Neural progenitor cell (in vitro differentiated cells): ENCODE data around the gene IL2RA. TPM values are rescaled to one million over a fixed set of nuclear protein-coding genes. Genes with fewer than 3 reads are reported as not detected.

Experiments used
- DNase-seq: peaks from one replicate; pipeline ENCODE4 v3.0.0-alpha.2; 2016; ENCODE audit warnings: low spot score
- H2AFZ ChIP-seq: fragments of 200-600 bp; sonication (generic); replicated peaks from 2 replicates; pipeline ENCODE4 v1.6.1; 2016; ENCODE audit warnings: antibody characterized with exemption
- H3F3A ChIP-seq: fragments of 200-600 bp; sonication (generic); 2 replicates; pipeline ENCODE4 v1.6.1; 2016; ENCODE audit warnings: antibody characterized with exemption, low read depth
- H3K27ac ChIP-seq: fragments of 200-600 bp; sonication (generic); 2 replicates; pipeline ENCODE4 v1.5.1; 2016; ENCODE audit warnings: mild to moderate bottlenecking
- H3K27me3 ChIP-seq: fragments of 200-600 bp; sonication (generic); 2 replicates; pipeline ENCODE4 v1.6.1; 2016; ENCODE audit warnings: mild to moderate bottlenecking, moderate library complexity
- H3K36me3 ChIP-seq: fragments of 200-600 bp; sonication (generic); 2 replicates; pipeline ENCODE4 v1.5.1; 2016
- H3K4me1 ChIP-seq: fragments of 200-600 bp; sonication (generic); 2 replicates; pipeline ENCODE4 v1.6.1; 2016; ENCODE audit warnings: mixed run types
- H3K4me2 ChIP-seq: fragments of 200-600 bp; sonication (generic); 2 replicates; pipeline ENCODE4 v1.6.1; 2016
- H3K4me3 ChIP-seq: fragments of 200-600 bp; sonication (generic); 2 replicates; pipeline ENCODE4 v1.5.1; 2016
- H3K79me2 ChIP-seq: fragments of 200-600 bp; sonication (generic); 2 replicates; pipeline ENCODE4 v1.6.1; 2016; ENCODE audit warnings: low read depth
- H3K9ac ChIP-seq: fragments of 200-600 bp; sonication (generic); 2 replicates; pipeline ENCODE4 v1.6.1; 2016
- H3K9me3 ChIP-seq: fragments of 200-600 bp; sonication (generic); 2 replicates; pipeline ENCODE4 v1.5.1; 2016; ENCODE audit warnings: low read depth
- H4K20me1 ChIP-seq: fragments of 200-600 bp; sonication (generic); 2 replicates; pipeline ENCODE4 v1.6.1; 2016; ENCODE audit warnings: low read depth
- H3K27ac Mint-ChIP-seq: 3 replicates; pipeline ENCODE4 v1.8.0; 2021; ENCODE audit warnings: mixed read lengths
- H3K27me3 Mint-ChIP-seq: 2 replicates; pipeline ENCODE4 v1.8.0; 2022; ENCODE audit warnings: low read depth, mild to moderate bottlenecking, inconsistent platforms, moderate library complexity, mixed read lengths; ENCODE audit not compliant: insufficient read depth
- H3K36me3 Mint-ChIP-seq: 3 replicates; pipeline ENCODE4 v1.8.0; 2021; ENCODE audit warnings: mixed read lengths
- H3K4me1 Mint-ChIP-seq: 3 replicates; pipeline ENCODE4 v1.8.0; 2021; ENCODE audit warnings: mixed read lengths
- H3K4me3 Mint-ChIP-seq: 3 replicates; pipeline ENCODE4 v1.8.0; 2021; ENCODE audit warnings: mild to moderate bottlenecking, moderate library complexity, mixed read lengths
- H3K9me3 Mint-ChIP-seq: 3 replicates; pipeline ENCODE4 v1.8.0; 2020; ENCODE audit warnings: mixed read lengths
- CTCF ChIP-seq: fragments of 200-600 bp; sonication (generic); IDR thresholded peaks from 2 replicates; pipeline ENCODE4 v1.5.1; 2017; ENCODE audit warnings: antibody characterized with exemption, mild to moderate bottlenecking
- EZH2 ChIP-seq: fragments of 200-600 bp; sonication (generic); IDR thresholded peaks from 2 replicates; pipeline ENCODE4 v1.6.1; 2017; ENCODE audit warnings: antibody characterized with exemption, mild to moderate bottlenecking, moderate library complexity
- EZH2phosphoT487 ChIP-seq: fragments of 200-600 bp; sonication (generic); IDR thresholded peaks from 2 replicates; pipeline ENCODE4 v1.6.1; 2017; ENCODE audit warnings: antibody characterized with exemption
- total RNA-seq: library from RNA; depleted of rRNA; stranded (reverse); fragments of >200 nt; gene quantifications from 2 replicates; pipeline ENCODE4 v1.2.3, GENCODE V29; 2015; ENCODE audit warnings: low replicate concordance

IL2RA gene
- not detected in 2 replicates for total RNA-seq

- H3K9me3 ChIP-seq = no peaks in the 10 kb centered on the region
- H3F3A ChIP-seq = no peaks in the 10 kb centered on the region
- H3K4me2 ChIP-seq = no peak within 1 kb of the TSS
- Mint-ChIP-seq H3K27ac (no peak within 1 kb of the TSS), H3K9me3 (peaks cover 5% of the 10 kb centered on the region), H3K36me3 (no peaks in the 10 kb centered on the region), H3K4me1 (peaks cover under 1% of the 10 kb centered on the region), H3K27me3 (peaks cover 9% of the 10 kb centered on the region), H3K4me3 (no peak within 1 kb of the TSS)
- no peaks in the 10 kb centered on the region for H3K36me3 ChIP-seq
- no peak within 1 kb of the TSS for H3K4me3 ChIP-seq
- DNase-seq = no peak
- no peaks in the 10 kb centered on the region for H3K79me2 ChIP-seq
- H4K20me1 ChIP-seq = no peaks in the 10 kb centered on the region
- H3K27me3 ChIP-seq = no peaks in the 10 kb centered on the region
- TF ChIP-seq EZH2phosphoT487 (no peak), CTCF (no peak), EZH2 (no peak)
- H3K9ac ChIP-seq = no peak within 1 kb of the TSS
- H3K4me1 ChIP-seq = no peaks in the 10 kb centered on the region
- H3K27ac ChIP-seq = no peak within 1 kb of the TSS
- H2AFZ ChIP-seq = no peak within 1 kb of the TSS
These were observed at the start of gene IL2RA for GRCh38 chr10:6062101-6062771. Gene IL2RA (minus strand): TSS chr10:6062367. CDS start chr10:6062151, 216 bp downstream.

- peaks cover 51% of the 10 kb centered on the region for H3K36me3 Mint-ChIP-seq
- TF ChIP-seq EZH2 (no peak), EZH2phosphoT487 (no peak), CTCF (no peak)
These were observed 48.0 kb upstream of the IL2RA start for GRCh38 chr10:6110136-6110535.

GRCh38 chr10:6109444-6109775 lies 47.2 kb upstream of the IL2RA start:
- Mint-ChIP-seq H3K9me3 (no peaks in the 10 kb centered on the region), H3K4me3 (no peak overlapping the region), H3K4me1 (peaks cover 7% of the 10 kb centered on the region), H3K27me3 (no peaks in the 10 kb centered on the region), H3K36me3 (peaks cover 46% of the 10 kb centered on the region), H3K27ac (no peak overlapping the region)
- Histone ChIP-seq H3K9me3 (no peaks in the 10 kb centered on the region), H3K27me3 (no peaks in the 10 kb centered on the region), H2AFZ (no peak overlapping the region), H3K36me3 (peaks cover 41% of the 10 kb centered on the region), H3K4me3 (no peak overlapping the region), H3K27ac (no peak overlapping the region), H3K4me1 (peaks cover 17% of the 10 kb centered on the region), H3K79me2 (peaks cover 17% of the 10 kb centered on the region), H4K20me1 (peaks cover 46% of the 10 kb centered on the region), H3K4me2 (no peak overlapping the region), H3K9ac (no peak overlapping the region), H3F3A (peaks cover 47% of the 10 kb centered on the region)
- no peak for DNase-seq
- TF ChIP-seq EZH2phosphoT487 (no peak), EZH2 (no peak), CTCF (no peak)

More at GRCh38 chr10:6110136-6110535, 48.0 kb upstream of the IL2RA start:
- H4K20me1 ChIP-seq = peaks cover 41% of the 10 kb centered on the region
- Mint-ChIP-seq H3K4me1 (peaks cover 7% of the 10 kb centered on the region), H3K4me3 (no peak overlapping the region), H3K27ac (no peak overlapping the region), H3K27me3 (no peaks in the 10 kb centered on the region), H3K9me3 (no peaks in the 10 kb centered on the region)
- H3K4me2 ChIP-seq = no peak overlapping the region
- DNase-seq = no peak
- H2AFZ ChIP-seq = no peak overlapping the region
- peaks cover 44% of the 10 kb centered on the region for H3F3A ChIP-seq
- H3K36me3 ChIP-seq = peaks cover 41% of the 10 kb centered on the region
- H3K9ac ChIP-seq = no peak overlapping the region
- no peaks in the 10 kb centered on the region for H3K27me3 ChIP-seq
- H3K79me2 ChIP-seq = peaks cover 16% of the 10 kb centered on the region
- no peak overlapping the region for H3K27ac ChIP-seq
- H3K4me3 ChIP-seq = no peak overlapping the region
- H3K9me3 ChIP-seq = no peaks in the 10 kb centered on the region
- H3K4me1 ChIP-seq = peaks cover 9% of the 10 kb centered on the region
